ENCODE data around the gene PTCHD4.
"Not testable (repeated sequence)": the region's sequence is repeated elsewhere in the genome, so short reads cannot be mapped to it uniquely, and the experiment has no call there.

PTCHD4 gene

GRCh38 chr6:48111143-48111506, at the start of gene PTCHD4:
TSS of gene PTCHD4 (minus strand) at chr6:48111197. CDS start at chr6:48068957, 42,240 bp downstream.
- DNase-seq, result no peak

- DNase-seq, result no peak
These were observed 40.1 kb upstream of the PTCHD4 start for GRCh38 chr6:48151142-48151541.

- no peak for DNase-seq
These were observed 39.7 kb upstream of the PTCHD4 start for GRCh38 chr6:48150701-48151100.

GRCh38 chr6:48147051-48147450, 36.1 kb upstream of the PTCHD4 start:
- DNase-seq, result no peak

- no peak for DNase-seq
These were observed 33.0 kb upstream of the PTCHD4 start for GRCh38 chr6:48144021-48144420.

GRCh38 chr6:48141975-48142374, 31.0 kb upstream of the PTCHD4 start:
- DNase-seq, result no peak

GRCh38 chr6:48139818-48140614, 29.0 kb upstream of the PTCHD4 start:
- DNase-seq, result no peak

GRCh38 chr6:48136856-48137255, 25.9 kb upstream of the PTCHD4 start:
- no peak for DNase-seq

- no peak for DNase-seq
These were observed 24.5 kb upstream of the PTCHD4 start for GRCh38 chr6:48135323-48136084.

- DNase-seq, result no peak
These were observed 23.2 kb upstream of the PTCHD4 start for GRCh38 chr6:48134246-48134645.

GRCh38 chr6:48123601-48124000, 12.6 kb upstream of the PTCHD4 start:
- DNase-seq, result no peak

GRCh38 chr6:48121983-48122749, 11.2 kb upstream of the PTCHD4 start:
- DNase-seq, result not testable (repeated sequence)

GRCh38 chr6:48116699-48117645, 6.0 kb upstream of the PTCHD4 start:
- no peak for DNase-seq

GRCh38 chr6:48113130-48113529, 2.1 kb upstream of the PTCHD4 start:
- DNase-seq, result no peak

- no peak for DNase-seq
These were observed 578 bp upstream of the PTCHD4 start for GRCh38 chr6:48111575-48111974.

- DNase-seq, result no peak
These were observed 408 bp downstream of the PTCHD4 start for GRCh38 chr6:48110436-48111142.

- no peak for DNase-seq
These were observed 1.1 kb downstream of the PTCHD4 start for GRCh38 chr6:48109944-48110343.

GRCh38 chr6:48102476-48103195, 8.4 kb downstream of the PTCHD4 start:
- not testable (repeated sequence) for DNase-seq

GRCh38 chr6:48101290-48101689, 9.7 kb downstream of the PTCHD4 start:
- DNase-seq, result no peak

GRCh38 chr6:48100588-48100895, 10.5 kb downstream of the PTCHD4 start:
- no peak for DNase-seq
